ENCODE results near the gene HARS1.
A peak's percentile ranks its signal among the peaks of the same experiment; 100 is the strongest.
"Not testable (repeated sequence)": the region's sequence is repeated elsewhere in the genome, so short reads cannot be mapped to it uniquely, and the experiment has no call there.

Gene HARS1

DNA sequence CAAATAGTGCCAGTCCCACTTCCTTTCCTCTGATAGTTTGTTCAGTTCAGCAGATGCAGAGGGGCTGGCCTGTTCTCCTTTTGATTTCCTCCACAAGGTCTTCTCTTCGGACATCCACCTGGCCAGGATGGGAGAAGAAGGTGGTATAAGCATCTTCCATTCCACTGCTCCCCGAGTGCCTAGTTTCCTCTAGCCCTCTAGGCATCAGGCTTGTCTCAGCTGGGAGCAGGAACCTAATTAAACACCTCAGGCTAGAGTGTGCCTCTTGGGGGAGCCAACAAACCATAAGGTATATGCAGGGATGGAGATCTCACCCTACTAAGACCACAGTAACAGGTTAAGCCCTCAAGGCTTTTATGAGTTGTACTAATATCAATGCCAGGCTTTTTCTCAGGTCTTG is 17.0 kb downstream of the HARS1 start:
- DNase-seq = no peak

DNA sequence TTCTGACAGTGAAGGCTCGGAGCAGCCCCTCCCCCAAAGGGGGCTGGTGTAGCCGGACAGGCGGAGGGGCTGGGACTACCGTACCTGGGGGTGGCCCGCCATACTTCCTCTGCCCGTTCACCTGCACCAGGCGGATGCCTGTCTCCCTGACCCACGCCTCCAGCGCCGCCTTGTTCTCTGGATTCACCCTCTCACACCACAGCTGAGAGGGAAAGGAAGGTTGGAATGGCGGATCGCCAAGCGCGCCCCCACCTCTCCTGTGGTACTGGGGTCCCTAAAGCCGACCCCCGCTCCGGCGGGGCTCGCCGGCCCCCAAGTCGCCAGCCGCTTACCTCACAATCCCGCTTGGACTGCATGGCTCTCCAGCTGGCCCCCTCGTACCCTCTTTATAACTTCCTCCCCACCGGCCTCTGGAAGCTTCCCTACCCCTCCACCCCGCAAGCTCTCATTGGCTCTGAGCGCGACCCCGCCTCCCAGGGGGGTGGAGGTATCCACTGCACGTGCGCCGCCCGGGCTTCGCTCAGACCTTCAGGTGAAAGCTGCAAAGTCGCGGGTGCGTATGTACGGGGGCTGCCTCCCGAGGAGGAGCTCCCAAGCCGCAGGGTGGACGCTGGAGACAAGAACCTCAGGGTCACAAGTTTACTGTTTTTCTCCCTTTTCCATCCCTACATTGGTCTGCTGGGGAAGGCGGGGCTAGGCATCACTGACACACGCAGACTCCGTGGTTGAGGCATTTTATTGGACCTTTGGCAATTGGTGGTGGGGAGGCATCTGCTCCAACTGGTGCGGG is 17.8 kb downstream of the HARS1 start, which contains the start of gene DND1:
DND1 (minus strand) TSS at position 390 of the 790 bp plus-strand sequence; CDS start at position 356, 34 bp downstream.
- no peak for DNase-seq

DNA sequence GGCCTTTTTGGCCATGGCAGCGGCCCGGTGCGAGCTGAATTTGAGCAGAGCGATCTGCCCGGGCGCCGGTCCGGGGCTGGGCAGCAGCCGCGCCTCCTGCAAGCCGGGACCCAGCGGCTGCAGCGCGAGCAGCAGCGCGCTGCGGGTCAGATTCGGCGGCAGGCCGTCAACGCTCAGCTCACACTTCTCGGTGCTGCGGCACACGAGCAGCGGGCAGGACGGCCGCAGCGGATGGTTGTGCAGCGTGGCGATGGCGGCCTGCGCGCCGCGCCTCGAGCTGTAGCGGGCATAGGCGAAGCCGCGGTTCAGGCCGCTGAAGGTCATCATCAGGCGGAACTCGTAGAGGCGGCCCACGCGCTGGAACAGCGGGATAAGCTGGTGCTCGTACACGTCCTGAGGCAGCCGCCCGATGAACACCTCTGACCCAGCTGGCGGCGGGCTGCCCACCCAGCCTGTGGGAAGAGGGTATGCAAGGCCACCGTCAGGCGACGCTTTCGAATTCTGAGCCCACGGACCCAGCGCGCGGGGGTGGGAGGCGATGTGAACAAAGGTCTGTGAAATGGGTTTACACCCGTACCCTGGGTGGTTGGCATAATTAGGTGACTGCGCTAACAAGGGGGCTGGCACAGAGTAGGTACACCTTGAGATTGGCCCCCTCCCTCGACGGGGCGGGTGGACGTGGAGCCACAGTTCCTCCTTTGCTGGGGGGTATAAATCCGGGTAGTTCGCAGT is 18.5 kb downstream of the HARS1 start:
- DNase-seq = no peak

DNA sequence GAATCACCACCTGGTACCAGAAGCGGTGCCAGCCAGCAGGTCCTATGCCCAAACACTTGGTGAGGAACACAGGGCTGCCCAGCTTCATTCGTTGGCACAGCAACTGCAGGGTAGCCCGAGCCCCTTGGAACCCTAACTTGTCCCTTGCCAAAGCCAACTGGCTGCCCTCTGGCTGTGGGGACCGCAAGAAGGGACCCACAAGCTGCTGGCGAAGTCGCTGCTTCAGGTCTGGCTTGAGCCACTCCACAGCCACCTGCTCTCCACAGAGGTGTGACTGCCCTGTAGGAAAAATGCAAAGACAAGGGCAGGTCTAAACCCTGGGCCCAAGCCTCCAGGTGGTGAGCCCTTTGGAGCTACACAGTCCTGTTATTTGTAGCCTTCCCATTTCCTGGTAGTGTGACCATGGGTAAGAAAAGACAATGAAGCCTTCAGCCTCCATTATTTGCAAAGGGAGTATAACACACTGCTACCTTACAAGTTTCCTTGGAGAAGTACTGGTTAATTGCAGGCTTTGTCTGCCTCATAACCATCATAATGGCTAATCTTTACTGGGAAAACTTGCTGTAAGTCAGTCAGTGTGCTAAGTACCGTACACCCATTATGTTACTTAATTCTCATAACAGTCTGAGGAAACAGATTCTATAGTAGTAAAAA is 19.6 kb downstream of the HARS1 start:
- no peak for DNase-seq

DNA sequence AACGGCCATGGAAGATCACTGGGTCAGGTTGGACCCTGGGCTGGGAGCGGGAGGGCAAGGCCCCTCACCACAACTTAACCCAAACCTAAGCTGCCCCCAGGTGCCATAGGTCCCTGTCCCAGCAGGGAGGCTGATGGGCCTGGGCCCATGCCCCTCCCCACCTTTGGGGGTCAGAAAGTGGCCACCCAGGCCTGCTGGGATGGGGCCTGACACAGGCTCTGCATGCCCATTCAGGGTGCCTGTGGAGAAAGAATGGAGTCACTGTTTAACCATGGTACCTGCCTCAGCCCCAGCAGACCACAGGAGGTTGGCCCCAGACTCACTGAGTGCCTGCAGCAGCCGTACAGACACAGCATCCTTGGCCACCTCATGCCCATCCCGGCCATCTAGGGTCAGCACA is 20.1 kb downstream of the HARS1 start:
- DNase-seq = not testable (repeated sequence)

DNA sequence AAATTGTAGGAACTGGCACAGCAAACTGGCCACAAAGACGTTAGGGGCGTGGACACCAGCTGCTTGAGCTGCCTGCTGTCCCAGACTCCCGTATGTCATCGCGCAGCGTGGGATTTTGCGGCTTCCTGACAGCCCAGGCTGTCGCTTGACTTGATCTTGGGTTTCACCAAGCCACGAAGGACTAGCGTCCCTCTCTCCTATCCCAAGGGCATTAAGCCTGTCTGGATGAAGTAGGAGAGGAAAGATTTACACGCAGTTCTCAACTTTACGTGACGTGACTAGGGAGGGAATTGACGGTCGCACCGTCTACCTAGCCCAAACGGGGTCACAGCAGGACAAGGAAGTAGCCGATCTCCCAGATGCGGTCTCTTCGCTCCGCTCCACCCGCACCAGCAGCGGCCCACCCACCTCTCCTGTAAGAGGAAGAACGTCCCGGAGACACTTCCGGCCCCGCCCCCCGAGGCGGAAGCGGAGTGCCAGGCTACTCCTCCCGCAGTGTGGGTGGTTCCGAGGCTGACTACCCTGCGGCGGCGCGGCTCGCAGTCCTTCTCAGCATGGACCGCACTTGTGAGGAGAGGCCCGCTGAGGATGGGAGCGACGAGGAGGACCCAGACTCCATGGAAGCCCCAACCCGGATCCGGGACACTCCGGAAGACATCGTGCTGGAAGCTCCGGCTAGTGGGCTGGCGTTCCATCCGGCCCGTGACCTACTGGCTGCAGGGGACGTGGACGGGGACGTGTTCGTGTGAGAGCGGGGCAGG is 26.6 kb downstream of the HARS1 start, which contains the start of gene WDR55:
WDR55 (plus strand) TSS at position 546 of the 761 bp plus-strand sequence; CDS start at position 555, 9 bp downstream.
- peak; percentile 94 for DNase-seq

DNA sequence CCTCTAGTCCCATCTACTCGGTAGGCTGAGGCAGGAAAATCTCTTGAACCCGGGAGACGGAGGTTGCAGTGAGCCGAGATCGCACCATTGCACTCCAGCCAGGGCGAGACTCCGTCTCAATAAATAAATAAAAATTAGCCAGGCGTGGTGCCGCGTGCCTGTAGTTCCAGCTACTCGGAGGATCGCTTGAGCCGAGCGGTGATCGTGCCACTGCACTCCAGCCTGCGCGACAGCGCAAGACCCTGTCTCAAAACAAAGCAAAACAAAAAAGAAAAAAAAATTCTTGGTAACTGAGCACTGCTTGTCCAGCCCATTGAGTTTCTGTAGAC is 27.2 kb downstream of the HARS1 start:
- DNase-seq = no peak

DNA sequence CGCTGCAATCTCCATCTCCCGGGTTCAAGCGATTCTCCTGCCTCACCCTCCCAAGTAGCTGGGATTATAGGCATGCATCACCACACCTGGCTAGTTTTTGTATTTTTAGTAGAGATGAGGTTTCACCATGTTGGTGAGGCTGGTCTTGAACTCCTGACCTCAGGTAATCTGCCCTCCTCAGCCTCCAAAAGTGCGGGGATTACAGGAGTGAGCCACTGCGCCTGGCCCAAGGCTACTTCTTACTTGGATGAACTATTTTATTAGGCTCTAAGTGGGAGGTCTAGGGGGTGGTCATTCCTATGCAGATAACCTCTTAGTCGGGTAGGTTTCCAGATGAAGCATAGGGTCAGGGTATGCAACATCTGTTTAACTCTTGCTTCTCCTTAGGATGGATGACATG is 30.8 kb downstream of the HARS1 start:
- DNase-seq = not testable (repeated sequence)

DNA sequence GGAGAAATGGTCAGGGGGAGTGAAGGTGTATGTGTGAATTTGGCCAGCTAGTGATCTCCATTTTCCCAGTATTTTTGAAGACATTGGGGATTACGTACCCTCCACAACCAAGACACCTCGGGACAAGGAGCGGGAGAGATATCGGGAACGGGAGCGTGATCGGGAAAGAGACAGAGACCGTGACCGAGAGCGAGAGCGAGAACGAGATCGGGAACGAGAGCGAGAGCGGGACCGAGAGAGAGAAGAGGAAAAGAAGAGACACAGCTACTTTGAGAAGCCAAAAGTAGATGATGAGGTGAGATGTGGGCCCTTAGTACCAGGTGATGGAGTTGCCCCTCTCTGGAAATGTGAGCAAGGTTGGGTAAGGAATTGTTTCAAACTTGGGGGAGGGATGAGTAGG is 32.3 kb downstream of the HARS1 start:
- no peak for DNase-seq

DNA sequence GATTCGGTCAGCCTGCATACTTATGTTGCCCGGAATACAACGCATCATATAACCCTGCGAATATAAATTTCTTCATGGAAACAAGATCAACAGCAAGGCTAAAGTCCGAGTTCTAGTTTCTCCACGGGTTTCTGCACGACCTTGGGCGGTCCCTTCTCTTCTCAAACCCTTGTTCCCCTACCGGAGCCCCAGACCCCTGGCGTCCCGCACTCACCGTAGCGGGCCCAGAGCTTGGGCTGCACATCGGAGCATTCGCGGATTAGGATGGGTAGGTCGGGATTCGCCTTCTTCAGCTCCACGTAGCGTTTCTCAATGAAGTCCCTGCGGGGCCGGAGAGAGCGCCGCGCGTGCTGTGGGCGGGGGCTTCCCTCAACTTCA is 44.1 kb downstream of the HARS1 start:
- no peak for DNase-seq

DNA sequence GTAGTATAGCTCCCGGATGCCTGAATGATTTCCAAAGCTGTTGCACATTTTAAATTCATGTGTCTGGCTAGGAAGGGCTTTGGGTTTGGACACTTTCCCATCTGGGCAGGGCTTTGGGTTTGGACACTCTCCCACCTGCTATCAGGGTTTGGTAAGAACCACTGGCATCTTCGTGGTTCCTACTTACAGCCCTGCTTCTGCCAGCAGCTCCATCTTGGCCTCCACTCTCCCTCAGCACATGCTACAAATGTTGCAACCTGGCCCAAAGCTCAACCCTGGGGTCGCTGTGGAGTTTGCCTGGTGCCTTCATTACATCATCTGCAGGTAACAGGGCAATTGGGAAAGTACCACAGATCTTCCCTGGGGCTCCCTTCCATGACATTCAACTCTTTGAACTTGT is 48.5 kb downstream of the HARS1 start:
- no peak for DNase-seq

DNA sequence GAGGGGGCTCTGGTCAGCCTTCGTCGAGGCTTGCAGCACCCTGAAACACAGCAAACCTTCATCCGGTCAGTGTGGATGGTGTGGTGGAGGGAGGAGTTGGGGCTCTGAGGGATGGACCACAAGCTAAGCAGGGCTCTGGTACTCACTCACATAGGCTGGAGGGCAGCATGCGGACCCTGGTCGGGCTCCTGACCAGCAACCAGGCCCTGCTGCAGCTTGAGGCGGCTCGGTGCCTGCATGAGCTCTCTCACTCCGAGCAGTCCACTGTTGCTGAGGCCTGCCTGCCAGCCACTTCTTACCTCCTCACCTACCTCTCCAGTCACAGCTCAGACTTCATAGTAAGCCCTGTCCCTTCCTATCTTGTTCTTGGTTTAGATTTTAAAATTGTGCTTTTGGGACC is 49.5 kb downstream of the HARS1 start:
- DNase-seq = no peak

DNA sequence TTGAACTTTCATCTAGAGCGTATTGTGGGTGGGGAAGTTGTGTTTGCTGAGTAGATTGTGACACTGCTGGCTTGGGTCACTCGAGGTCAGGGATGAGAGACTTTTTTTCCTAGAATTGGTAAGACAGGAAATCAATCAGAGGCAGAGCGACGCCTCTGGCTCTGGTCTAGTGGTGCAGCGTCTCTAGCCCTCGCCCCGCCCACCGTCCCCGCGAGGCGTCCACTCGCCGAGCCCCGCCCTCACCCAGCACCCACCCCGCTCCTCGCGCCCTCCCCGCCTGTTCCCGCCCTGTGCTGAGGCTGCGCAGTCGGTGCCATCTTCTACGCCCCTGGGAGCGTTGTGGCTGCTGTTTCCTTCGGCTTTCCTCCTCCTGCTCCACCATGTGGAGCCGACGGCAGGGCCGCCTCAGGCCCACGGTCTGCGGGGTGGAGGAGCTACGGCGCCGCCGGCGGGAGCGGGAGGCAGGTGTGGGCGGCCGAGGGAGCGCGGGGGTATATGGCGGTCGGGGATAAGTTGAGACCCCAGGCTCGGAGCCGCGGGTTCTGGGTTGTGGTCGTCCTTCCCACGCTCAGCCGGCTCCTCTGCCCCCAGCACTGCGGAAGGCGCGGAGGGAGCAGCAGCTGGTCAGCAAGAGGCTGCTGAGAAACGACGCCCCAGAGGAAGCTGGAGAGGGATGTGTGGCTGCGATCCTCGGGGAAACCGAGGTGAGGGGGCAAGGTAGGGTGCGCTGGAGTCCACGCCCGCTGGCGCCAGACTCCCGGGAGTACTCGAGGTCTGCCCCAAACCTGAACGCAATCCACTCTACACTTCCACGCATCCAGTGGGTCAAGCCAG is 51.8 kb downstream of the HARS1 start, which contains the start of gene TMCO6:
TMCO6 (plus strand) TSS at position 304 of the 834 bp plus-strand sequence; CDS start at position 381, 77 bp downstream.
- DNase-seq = peak; percentile 97

DNA sequence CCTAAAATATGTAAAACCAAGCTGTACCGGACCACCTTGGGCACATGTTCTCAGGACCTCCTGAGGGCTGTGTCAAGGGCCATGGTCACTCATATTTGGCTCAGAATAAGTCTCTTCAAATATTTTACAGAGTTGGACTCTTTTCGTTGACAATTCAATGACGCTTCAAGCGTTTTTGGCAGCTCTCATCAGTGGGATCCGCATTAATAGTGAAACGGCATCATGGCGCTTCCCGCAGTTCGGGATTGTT is 52.3 kb downstream of the HARS1 start:
- not testable (repeated sequence) for DNase-seq

DNA sequence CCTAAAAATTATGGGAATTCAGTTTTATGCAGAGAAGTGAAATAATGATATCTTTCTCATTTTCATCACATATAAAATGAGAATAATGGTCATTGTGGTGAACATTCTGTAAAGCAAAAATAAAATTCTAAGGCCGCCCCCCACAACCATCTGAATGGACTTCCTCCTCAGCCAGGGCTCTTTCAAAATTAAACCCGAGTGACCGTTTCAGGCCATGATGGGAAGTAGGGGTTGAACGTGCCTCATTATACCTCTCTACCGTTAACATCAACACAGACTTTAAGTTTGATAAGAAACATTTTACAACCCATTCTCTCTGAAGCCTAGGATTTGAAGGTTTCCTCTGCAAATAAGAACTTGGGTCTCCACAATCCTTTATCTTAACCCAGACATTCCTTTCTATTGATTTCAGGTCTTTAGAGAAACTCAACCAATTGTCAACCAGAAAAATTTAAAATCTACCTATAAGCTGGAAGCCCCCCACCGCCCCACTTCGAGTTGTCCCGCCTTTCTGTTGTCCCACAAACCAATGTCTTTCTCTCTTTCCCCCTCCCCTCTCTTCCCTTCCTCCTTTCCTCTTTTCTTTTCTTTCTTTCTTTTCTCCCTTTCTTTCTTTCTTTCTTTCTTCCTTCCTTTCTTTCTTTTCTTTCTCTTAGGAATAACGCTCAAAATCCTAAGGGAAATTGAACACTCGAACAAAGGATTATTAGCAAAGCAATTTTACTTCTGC is 53.6 kb downstream of the HARS1 start:
- DNase-seq = no peak

DNA sequence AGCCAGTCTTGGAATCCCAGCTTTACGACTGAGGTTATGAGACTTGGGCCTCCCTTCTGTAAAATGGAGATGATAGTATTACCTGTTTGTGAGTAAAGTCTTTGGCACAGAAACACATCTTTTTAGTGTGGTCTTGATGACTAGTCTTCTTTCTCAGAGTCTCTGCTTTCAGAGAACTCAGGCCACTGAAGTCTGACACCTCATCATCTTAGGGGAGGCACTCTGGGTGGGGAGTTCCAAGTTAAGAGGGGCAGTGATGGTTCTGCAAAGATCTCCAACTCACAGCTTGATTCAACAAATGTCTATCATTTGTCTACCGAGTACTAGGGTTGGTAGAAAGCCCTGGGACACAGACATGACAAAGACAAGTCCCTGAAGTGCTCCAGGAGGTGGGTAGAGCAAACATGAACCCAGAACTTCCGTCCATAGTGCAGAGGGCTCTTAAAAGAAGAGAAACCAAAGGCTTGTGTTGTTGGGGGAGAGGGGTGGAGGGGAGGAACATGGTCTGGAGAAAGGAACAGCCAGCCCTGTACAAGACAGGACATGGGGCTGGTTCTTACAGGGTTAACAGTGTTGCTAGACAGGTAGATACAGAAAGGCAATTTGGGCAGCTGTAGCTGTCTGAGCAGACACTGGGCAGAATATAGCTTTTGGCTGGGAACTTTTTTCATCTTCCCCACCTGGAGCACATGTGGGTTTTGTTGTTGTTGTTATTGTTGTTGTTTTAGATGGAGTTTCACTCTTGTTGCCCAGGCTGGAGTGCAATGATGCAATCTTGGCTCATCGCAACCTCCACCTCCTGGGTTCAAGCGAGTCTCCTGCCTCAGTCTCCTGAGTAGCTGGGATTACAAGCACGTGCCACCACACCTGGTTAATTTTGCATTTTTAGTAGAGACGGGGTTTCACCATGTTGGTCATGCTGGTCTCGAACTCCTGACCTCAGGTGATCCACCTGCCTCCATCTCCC is 55.6 kb downstream of the HARS1 start:
- no peak for DNase-seq

DNA sequence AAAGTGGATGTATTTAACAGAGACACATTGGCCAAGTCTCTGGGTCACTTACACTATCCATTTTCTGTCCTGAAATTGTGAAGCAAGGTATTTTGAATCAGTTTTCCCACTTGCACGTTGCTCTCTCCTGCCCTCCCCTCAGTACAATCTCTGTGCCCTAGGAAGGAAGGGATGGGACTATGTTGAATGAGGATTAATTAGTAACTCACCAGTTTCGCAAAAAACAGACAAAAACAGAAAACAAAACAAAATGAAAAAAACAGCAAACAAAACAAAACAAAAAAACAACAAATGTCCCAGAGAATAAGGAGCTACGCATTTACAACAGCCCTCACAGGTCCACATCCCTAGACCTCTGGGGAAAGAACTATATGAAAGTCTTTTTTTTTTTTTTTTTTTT is 57.1 kb downstream of the HARS1 start:
- no peak for DNase-seq

DNA sequence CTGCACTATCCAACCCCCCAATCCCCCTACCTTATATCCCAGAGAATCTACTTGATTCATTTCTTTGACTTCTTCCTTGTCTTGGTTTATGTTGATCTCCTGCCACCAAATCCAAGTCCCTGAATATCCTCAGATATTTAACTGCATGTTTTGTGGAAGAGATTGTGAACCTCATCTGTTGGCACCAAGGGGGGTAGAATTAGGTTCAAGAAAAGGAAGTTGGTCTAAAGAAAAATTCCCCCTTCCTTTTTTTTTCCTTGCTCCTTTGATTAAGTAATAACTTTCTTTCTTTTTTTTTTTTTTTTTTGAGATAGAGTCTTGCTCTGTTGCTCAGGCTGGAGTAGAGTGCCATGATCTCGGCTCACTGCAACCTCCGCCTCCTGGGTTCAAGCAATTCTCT is 57.7 kb downstream of the HARS1 start:
- no peak for DNase-seq

DNA sequence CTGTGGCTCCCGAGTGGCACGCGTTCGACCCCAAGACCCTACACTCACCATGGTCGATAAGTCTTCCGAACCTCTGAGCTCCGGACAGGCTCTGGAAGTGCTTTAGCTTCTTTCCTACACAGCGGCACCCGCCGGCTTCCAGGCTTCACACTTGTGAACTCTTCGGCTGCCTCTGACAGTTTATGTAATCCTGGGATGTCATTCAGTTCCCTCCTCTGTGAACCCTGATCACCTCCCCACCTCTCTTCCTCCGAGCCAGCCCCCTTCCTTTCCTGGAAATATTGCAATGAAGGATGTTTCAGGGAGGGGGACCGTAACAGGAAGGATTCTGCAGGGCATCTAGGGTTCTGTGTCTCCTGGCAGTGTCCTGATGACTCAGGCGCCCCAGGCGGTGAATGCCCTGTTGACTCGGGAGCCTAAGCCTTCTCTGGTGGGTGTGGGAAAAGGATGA is 58.1 kb downstream of the HARS1 start, which contains the start of gene CD14:
CD14 (minus strand) TSS at position 155 of the 451 bp plus-strand sequence; CDS start at position 51, 104 bp downstream.
- no peak for DNase-seq
